K562 (cell line): ENCODE data around the gene EVX1. TPM values are rescaled to one million over a fixed set of nuclear protein-coding genes. Genes with fewer than 3 reads are reported as not detected.

Experiments used
- BDP1 ChIP-seq: IDR thresholded peaks from 3 replicates; pipeline ENCODE4 v1.6.1; 2011; ENCODE audit not compliant: insufficient read length, insufficient read depth
- FOSL1 ChIP-seq: fragments of 200-800 bp; sonication (Bioruptor generic); conservative IDR thresholded peaks from 2 replicates; pipeline ENCODE4 v1.6.1; 2016; ENCODE audit warnings: missing genetic modification characterization, missing compliant biosample characterization
- MTF1 ChIP-seq: fragments of 250-450 bp; sonication (Bioruptor Pico); IDR thresholded peaks from 2 replicates; pipeline ENCODE4 v1.9.0; 2021; ENCODE audit warnings: moderate library complexity, mild to moderate bottlenecking, inconsistent platforms, borderline replicate concordance
- PRPF4 ChIP-seq: fragments of 200-400 bp; formaldehyde crosslinking; IDR thresholded peaks from one replicate; pipeline ENCODE4 v1.6.1; 2017; ENCODE audit warnings: low read length, low read depth, mild to moderate bottlenecking; ENCODE audit not compliant: insufficient read depth, poor library complexity, severe bottlenecking
- RERE ChIP-seq: sonication (generic); formaldehyde crosslinking; IDR thresholded peaks from 2 replicates; pipeline ENCODE4 v1.8.0; 2023; ENCODE audit warnings: missing genetic modification reagents, mild to moderate bottlenecking, borderline replicate concordance
- TAF9B ChIP-seq: fragments of 450-650 bp; IDR thresholded peaks from 2 replicates; pipeline ENCODE4 v1.6.1; 2018; ENCODE audit warnings: mild to moderate bottlenecking; ENCODE audit not compliant: partially characterized antibody
- U2AF2 ChIP-seq: fragments of 200-400 bp; formaldehyde crosslinking; optimal IDR thresholded peaks from 2 replicates; pipeline ENCODE3; 2017; ENCODE audit warnings: low read depth, mild to moderate bottlenecking, low read length
- ZNF239 ChIP-seq: fragments of 250-450 bp; sonication (Bioruptor Pico); IDR thresholded peaks from 2 replicates; pipeline ENCODE4 v1.4.0; 2020; ENCODE audit warnings: mild to moderate bottlenecking
- polyA plus RNA-seq, 8 experiments: library from polyadenylated mRNA; depleted of rRNA in 4 of 8; stranded (reverse) in 5 of 8; unstranded in 3 of 8; fragments of >200 nt; fragmentation: Nextera tagmentation in 2 of 8; fragmentation: Illumina TruSeq in 1 of 8; extraction: Ambion mirVana in 2 of 8; extraction: Trizol in 1 of 8; gene quantifications; 2 replicates each; pipeline versions ENCODE4 v1.2.1 to v1.2.3, GENCODE V29; 2011 to 2014; ENCODE audit warnings: inconsistent platforms in 1 of 8, missing spikeins in 1 of 8
- total RNA-seq, 7 experiments: library from RNA; depleted of rRNA in 6 of 7; stranded (reverse); fragments of >200 nt in 6 of 7; fragmentation: Illumina TruSeq in 2 of 7; extraction: Trizol in 2 of 7; gene quantifications; 2 replicates each; pipeline versions ENCODE4 v1.2.1 to v1.2.3, GENCODE V29; 2011 to 2021; ENCODE audit warnings: low replicate concordance in 1 of 7

Gene EVX1
- total and polyA plus RNA-seq, 9 of the 15 experiments (the other 6 are each of a cell fraction or from before 2014, with no cell fraction given) = not detected

GRCh38 chr7:27241189-27242056 lies 1.2 kb upstream of the EVX1 start (continued):
- no peak for TF ChIP-seq TAF9B
- TF ChIP-seq FOSL1 (tag) = no peak
- TF ChIP-seq RERE (CRISPR knock-in tag) = no peak
- TF ChIP-seq U2AF2 = no peak
- no peak for TF ChIP-seq ZNF239 (CRISPR knock-in tag)
- no peak for TF ChIP-seq BDP1
- no peak for TF ChIP-seq PRPF4
- TF ChIP-seq MTF1 (CRISPR knock-in tag) = no peak
